Body of pancreas (tissue), 4 donors: ENCODE measurements around the gene CBFA2T3.

ENCODE experiments used
- POLR2A ChIP-seq, 3 donors: fragments of 450-650 bp; IDR thresholded peaks; one replicate each; pipeline ENCODE4 v1.6.1; 2016; ENCODE audit warnings: antibody characterized with exemption in 3 of 3, mild to moderate bottlenecking in 2 of 3
- TF ChIP-seq, protein P1 (sequence below), 7 experiments: fragments of 450-650 bp in 4 of 7; fragments of 200-600 bp in 3 of 7; sonication (generic) in 3 of 7; IDR thresholded peaks; one replicate each; pipeline ENCODE4 v1.5.1; 2016 to 2019; ENCODE audit warnings: antibody characterized with exemption in 7 of 7

DNA sequence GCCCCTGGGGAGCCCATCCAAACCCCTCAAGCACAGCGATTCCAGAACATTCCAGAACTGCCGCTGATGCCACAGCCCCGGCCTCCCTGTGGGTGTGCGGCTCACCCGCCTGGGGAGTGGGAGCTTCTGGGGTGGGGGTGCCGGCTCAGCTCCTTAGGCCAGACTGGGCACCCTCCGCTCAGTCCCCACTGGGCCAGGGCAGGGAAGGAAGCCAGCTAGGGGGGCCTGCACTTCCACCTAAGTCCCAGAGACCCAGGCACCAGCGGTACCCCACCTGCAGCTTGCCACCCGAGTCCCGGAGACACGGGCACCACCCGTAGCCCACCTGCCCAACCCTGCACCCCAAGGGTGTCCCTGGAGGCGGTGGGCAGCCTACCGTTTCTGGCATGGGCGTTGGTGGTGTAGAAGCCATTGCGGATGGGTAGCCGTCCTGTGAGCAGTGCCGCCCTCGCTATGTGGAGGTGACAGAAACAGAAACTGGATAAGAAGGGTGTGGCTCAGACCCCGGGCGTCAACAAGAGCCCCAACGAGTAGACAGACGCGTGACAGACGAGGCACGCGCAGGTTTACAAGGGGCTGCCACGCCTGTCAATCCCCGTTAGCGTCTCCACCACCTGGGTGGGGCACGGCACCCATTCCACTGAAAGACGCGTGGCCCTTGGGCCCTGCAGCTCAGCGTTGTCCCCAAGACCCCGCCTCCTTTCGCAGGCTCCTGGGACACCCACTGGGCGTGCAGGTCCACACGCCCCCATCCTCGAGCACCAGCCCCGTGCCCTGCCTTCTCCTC is 135.3 kb downstream of the CBFA2T3 start:
- TF ChIP-seq, protein P1, sequence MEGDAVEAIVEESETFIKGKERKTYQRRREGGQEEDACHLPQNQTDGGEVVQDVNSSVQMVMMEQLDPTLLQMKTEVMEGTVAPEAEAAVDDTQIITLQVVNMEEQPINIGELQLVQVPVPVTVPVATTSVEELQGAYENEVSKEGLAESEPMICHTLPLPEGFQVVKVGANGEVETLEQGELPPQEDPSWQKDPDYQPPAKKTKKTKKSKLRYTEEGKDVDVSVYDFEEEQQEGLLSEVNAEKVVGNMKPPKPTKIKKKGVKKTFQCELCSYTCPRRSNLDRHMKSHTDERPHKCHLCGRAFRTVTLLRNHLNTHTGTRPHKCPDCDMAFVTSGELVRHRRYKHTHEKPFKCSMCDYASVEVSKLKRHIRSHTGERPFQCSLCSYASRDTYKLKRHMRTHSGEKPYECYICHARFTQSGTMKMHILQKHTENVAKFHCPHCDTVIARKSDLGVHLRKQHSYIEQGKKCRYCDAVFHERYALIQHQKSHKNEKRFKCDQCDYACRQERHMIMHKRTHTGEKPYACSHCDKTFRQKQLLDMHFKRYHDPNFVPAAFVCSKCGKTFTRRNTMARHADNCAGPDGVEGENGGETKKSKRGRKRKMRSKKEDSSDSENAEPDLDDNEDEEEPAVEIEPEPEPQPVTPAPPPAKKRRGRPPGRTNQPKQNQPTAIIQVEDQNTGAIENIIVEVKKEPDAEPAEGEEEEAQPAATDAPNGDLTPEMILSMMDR (IDR thresholded peaks at IDR 0.05) = no peak
- no peak for TF ChIP-seq POLR2A (IDR thresholded peaks at IDR 0.05)
